CD4-positive, alpha-beta T cell treated with Interferon alpha-2 for 1 hour (primary cell): Measurements from ENCODE around the gene AP4M1.
"Not testable (repeated sequence)": the region's sequence is repeated elsewhere in the genome, so short reads cannot be mapped to it uniquely, and the experiment has no call there.

ENCODE experiments used
- DNase-seq, 2 donors: peaks; one replicate each; pipeline ENCODE4 v3.0.0-alpha.2; 2020 to 2022

AP4M1 gene

GRCh38 chr7:100132697-100133151 is 31.3 kb downstream of the AP4M1 start:
- peak; percentile 73 to 79 for DNase-seq

DNA sequence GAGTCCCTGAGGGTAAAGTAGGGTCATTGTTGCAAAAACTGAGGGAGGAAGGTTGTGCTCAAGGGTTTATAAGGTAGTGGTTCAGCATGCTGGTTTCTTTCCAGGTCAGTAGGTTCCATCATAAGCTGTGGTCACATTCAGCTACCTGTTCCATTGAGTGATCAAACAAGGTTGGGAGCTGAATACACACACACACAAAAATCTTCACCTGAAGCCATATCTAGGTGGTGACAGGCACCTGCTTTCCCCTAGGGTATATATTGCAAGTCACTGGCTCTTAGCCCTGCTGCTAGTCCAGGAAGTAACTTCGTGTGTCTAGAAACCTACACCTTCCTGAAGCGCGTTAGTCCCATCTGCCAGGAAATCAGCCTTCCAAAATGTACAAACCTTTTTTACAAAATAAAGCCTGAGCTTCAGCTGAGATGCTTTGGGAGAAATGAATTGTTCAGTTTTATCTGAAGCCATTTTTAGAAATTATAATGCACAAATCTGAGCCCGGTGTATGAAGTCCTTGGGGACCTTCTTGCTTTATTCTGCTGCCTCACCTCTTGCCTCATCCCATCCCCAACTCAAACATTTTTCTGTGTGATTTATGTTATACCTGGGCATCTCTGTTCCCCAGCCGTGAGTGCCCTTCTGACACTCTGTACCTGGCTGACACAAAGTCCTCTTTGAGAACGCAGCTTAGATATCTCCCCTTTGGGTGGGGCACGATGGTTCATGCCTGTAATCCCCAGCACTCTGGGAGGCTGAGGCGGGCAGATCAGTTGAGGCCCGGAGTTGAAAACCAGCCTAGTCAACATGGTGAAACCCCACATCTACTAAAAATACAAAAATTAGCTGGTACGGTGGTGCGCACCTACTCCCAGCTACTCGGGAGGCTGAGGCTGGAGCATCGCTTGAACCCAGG is 36.7 kb downstream of the AP4M1 start:
- no peak for DNase-seq

DNA sequence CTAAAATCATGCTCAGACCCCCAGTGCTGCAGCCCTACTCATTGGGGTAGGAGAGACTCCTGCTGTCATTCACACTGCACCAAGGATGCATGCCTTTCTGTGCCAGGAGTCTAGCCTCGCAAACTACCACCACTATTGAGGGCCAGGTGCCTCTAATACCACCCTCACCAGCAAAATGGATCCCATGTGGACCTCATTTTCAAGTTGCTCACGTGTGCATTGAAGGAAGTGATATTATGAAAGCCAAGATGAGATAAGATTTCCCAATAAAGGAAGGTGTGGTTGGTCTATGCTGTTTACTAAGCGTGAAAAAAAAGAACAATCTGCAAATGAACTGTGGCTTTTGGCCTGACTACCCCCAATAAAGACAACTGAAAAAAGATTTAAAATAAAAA is 40.1 kb downstream of the AP4M1 start:
- no peak for DNase-seq

- DNase-seq = no peak
These were observed 41.0 kb downstream of the AP4M1 start for GRCh38 chr7:100142461-100142860.

GRCh38 chr7:100146350-100146749 is 44.9 kb downstream of the AP4M1 start:
- not testable (repeated sequence) for DNase-seq

DNA sequence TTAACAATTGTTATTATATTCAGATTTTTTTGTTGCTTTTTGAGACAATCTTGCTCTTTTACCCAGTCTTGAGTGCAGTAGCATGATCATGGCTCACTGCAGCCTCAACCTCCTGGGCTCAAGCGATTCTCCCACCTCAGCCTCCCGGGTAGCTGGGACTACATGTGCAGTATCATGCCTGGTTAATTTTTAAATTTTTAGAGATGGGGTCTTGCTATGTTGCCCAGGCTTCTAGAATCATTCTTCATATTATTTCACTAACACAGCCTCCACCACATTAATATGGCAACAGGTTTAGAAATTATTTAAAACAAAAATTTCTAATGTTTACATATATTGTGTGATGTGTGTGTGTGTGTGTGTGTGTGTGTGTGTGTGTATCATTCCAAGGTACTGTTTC is 45.8 kb downstream of the AP4M1 start:
- DNase-seq = no peak

DNA sequence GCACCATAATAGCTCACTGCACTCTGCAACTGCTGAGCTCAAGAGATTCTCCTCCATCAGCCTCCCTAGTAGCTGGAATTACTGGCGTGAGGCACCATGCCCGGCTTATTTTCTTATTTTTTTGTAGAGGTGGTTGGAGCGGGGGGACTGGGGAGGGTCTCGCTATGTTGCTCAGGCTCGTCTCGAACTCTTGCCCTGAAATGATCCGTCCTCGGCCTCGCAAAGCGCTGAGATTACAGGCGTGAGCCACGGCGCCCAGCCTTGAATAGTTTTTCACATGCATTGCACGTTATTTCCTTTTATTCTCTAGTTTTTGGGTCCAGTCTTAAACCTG is 46.7 kb downstream of the AP4M1 start:
- no peak for DNase-seq

DNA sequence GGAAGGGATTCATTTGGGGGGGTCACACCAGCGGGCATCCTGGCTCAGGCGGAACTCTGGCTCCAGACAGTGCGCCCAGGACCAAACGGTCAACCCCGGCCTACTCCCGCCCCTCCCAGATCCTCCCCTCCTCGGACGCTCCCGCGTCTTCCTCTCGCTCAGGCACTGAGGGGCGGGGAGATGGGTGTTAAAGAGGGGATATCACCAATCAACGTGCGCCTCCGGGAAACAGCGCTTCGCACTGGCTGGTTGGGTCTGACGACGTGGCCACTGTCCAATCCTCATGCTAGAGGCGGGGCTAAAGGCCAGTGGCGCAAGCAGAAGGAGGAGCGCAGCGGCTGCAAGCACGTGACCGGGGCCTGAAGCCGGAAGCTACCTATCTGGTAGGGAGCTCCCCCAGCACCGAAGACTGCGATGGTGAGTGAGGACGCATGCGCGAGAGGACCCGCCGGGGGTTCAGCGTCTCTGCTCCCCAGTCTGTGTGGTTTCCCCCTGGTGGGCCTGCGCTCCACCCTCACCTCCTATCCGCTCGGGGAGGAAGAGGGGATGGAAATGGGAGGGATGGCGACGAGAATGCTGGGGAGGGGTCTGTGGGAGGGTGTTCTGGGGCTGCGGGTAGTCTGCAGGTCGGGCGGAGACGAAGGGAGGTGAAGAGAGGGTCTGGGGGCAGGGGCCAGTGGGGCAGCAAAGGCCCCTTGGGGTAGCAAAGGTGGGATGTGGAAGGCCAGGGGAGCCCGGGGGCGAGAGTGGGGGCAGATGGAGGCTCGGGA is 47.3 kb downstream of the AP4M1 start, which contains the start of gene LAMTOR4:
TSS of gene LAMTOR4 (plus strand) at position 360 of the 770 bp plus-strand sequence. CDS start at position 415, 55 bp downstream.
- peak; percentile 99 for DNase-seq

DNA sequence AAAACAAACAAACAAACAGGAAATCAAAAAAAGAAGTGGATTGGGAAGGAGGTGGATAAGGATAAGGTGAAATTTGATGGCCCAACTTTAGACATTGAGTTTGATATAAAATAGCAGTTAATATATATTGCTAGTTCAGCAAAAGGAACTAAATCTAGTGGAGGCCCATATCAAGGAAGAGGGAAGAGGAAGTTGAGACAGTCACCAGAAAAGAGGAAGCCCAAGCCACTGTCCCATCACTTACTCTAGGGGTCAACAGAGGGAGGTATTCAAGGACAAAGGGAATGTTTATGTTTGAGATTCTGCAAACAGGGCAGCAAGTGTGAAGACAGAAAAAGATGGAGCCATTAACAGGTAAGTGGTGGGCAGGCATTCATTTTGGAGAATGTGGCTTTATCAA is 51.0 kb downstream of the AP4M1 start:
- no peak for DNase-seq

GRCh38 chr7:100152937-100153666 is 51.7 kb downstream of the AP4M1 start:
- DNase-seq = no peak

DNA sequence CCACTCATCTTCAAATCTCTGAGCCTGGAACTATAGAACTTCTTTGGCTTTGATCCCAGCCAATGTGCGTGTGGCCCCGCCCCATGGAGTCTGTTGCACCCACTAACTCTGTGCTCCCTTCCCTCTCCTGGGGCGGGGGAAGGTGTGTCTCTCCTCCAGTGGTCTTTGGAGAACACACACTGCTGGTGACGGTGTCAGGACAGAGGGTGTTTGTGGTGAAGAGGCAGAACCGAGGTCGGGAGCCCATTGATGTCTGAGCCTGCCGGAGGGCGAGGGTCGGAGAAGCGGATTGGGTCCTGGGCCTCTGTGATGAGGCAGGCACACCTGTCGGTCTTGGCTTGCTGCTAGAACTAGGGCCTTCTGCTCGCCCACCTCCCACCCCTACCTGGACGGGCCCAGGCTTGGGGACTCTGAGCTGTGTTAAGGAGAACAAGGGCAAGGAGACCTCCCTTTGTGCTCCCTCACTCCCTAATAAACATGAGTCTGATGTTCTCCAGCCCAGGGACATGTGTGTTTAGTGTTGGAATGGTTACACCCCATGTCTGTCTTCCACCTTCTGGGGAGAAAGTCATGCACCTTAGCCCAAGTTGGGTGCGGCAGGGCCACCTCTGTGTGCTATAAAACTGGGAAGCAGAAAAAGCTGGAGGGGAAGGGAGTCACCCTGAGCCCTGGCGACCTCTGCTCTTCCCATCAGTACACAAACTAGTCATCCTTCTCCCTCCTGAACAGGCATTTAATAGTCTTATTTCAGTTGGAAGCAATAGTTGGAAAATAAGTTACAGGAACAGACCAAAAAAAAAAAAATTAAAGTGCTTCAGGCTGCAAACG is 52.5 kb downstream of the AP4M1 start:
- DNase-seq = no peak

GRCh38 chr7:100154651-100155491 is 53.4 kb downstream of the AP4M1 start:
- no peak for DNase-seq

DNA sequence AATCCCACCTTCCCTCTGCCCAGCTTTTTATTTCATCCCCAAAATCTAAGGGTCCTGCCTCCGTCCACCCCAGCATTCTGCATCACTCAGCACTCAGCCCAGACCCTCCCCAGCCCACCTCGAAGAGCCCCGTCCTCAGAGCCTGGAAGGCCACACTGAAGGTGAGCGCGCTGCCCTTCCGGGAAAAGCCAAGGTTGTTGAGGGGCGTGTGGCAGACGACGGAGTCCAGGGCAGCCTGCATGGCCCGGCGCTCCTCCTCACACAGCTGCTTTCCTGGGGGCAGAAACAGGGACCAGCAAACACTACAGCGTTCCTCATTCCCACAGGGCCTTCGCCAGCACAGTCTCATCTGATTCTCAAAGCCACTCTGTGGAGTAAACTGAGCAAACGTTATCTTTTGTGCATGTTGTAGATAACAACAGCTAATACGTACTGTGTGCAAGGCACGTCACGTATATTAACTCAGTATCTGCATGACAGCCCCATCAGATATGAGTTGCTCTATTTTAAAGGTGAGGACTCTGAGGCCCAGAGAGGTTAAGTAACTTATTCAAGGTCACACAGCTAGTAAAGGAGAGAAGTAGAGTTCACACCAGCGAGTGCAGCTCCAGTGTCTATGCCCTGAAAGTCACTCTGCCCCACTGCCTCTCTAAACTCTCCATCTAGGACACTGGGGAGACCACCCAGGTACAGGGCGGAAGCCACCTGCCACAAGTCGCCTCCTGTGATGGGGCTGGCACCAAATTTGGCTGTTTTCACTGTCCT is 54.3 kb downstream of the AP4M1 start:
- no peak for DNase-seq

DNA sequence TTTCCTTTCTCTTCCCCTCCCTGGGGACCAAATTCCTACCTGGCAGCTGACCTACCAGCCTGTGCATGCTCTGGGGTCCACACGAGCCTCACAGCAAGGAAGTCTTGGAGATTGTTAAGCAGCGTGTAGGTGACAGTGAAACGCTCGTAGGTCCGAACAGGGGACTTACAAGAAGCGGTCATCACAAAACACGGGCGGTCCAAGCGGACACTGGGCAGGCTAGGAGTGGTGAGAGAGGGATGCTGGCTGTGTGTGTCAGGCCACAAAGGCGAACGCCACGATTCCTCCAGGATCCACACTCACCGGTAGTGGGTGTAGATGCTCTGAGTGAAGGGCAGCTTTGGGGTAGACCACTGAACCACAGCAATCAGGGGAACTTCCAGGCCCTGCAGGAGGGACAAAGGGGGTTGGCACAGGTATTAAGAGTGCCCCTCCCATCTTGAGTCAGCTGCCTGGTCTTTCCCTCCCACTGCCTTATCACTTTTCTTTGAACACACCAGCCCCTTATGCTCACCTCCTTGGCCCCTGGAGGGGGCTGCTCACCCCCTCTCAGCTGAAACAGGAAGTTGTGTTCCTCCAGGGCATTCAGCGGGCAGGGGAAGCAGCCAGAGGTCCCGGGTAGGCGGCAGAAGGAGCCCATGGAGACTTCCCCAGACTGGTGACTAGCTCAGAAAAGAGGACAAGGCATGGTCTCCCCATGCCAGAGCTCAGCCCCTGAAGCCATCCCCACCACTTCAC is 55.1 kb downstream of the AP4M1 start:
- peak in 1 of 2 donors; percentile 57 for DNase-seq

DNA sequence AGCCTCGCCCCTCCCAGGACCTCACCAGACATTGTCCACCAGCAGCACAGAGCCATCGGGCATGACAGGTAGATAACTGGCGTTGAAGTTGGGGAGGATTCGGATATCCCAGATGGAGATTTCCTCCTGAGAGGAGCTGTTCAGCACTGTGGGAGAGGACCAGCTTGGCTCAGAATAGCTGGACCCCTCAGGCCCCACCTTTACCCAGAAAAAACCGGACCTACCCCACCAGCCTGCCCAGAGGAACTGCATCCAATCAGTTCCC is 55.6 kb downstream of the AP4M1 start:
- no peak for DNase-seq

- no peak for DNase-seq
These were observed 56.1 kb downstream of the AP4M1 start for GRCh38 chr7:100157334-100158228.
